Activated B cell treated with CpG ODN at 0.5 μM for 24 hours (primary cell): ENCODE data around the gene CFAP69. TPM values are rescaled to one million over a fixed set of nuclear protein-coding genes. Genes with fewer than 3 reads are reported as not detected.

Source experiments
- ATAC-seq: fragments of 200-7000 bp; cut with Tn5 transposase; one replicate; pipeline ENCODE4 v1.10.0; 2021; ENCODE audit warnings: low read depth, mild to moderate bottlenecking, moderate library complexity
- CTCF ChIA-PET: fragments of 350-600 bp; sonication (Branson Sonifier 250); formaldehyde crosslinking; loops from one replicate; lab custom pipeline; 2021; ENCODE audit warnings: antibody characterized with exemption; lab: Charles Lee
- POLR2A ChIA-PET: fragments of 350-600 bp; sonication (Branson Sonifier 250); formaldehyde crosslinking; loops from one replicate; lab custom pipeline; 2021; ENCODE audit warnings: antibody characterized with exemption; lab: Charles Lee
- DNase-seq: peaks from one replicate; pipeline ENCODE4 v3.0.0; 2022
- H3K27ac Mint-ChIP-seq: one replicate; pipeline ENCODE4 v1.8.0; 2020; ENCODE audit warnings: mixed read lengths
- H3K27me3 Mint-ChIP-seq: one replicate; pipeline ENCODE4 v1.8.0; 2021; ENCODE audit warnings: mixed read lengths
- H3K36me3 Mint-ChIP-seq: one replicate; pipeline ENCODE4 v1.8.0; 2021; ENCODE audit warnings: low read depth, mixed read lengths
- H3K4me1 Mint-ChIP-seq: one replicate; pipeline ENCODE4 v1.8.0; 2021; ENCODE audit warnings: mixed read lengths
- H3K4me3 Mint-ChIP-seq: one replicate; pipeline ENCODE4 v1.8.0; 2020; ENCODE audit warnings: mild to moderate bottlenecking, mixed read lengths
- H3K9me3 Mint-ChIP-seq: one replicate; pipeline ENCODE4 v1.8.0; 2020; ENCODE audit warnings: mixed read lengths
- intact Hi-C: fragments of 100-400 bp; cut with micrococcal nuclease; formaldehyde crosslinking; loops from one replicate; pipeline ENCODE4 v1.15.1; 2024
- total RNA-seq: library from RNA; stranded (reverse); gene quantifications from 2 replicates; pipeline ENCODE4 v1.2.3, GENCODE V29; 2022
- TF ChIP-seq, protein P1 (sequence below): fragments of 200-600 bp; IDR thresholded peaks from one replicate; pipeline ENCODE4 v1.8.0; 2022; ENCODE audit warnings: antibody characterized with exemption, mild to moderate bottlenecking

Gene CFAP69
- total RNA-seq, 1 donor from 2014 or later: 0.62 TPM

DNA sequence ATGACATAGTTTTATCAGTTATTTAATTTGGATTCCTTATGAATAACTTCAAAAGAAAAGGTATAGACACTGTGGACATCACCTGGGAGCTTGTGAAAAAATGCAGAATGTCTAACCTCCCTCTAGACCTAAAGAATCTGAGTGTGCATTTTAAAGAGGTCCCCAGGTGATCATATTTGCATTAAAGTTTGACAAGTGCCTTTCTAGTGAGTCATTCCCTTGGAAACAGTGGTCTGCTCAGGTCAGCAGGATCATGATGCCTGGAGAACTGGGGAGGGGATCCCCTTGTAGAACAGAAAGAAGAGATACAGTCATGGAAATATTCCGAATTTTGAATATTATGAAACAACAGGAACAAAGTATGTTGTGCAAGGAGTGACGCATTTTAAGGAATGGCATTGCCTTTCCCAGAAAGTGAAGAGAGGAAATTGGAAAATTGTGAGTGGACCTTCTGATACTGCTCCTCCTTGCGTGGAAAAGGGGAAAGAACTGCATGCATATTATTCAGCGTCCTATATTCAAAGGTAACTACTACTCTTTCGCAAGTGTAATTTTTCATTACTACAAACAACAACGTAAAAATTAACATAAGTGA lies 28.8 kb upstream of the CFAP69 start:
- Mint-ChIP-seq H3K27ac (no peak overlapping the region), H3K9me3 (peaks cover 6% of the 10 kb centered on the region), H3K4me3 (no peak overlapping the region), H3K36me3 (no peaks in the 10 kb centered on the region), H3K4me1 (no peaks in the 10 kb centered on the region), H3K27me3 (peaks cover 10% of the 10 kb centered on the region)
- ChIA-PET POLR2A (no interaction called here), CTCF (no interaction called here)
- TF ChIP-seq, protein P1, sequence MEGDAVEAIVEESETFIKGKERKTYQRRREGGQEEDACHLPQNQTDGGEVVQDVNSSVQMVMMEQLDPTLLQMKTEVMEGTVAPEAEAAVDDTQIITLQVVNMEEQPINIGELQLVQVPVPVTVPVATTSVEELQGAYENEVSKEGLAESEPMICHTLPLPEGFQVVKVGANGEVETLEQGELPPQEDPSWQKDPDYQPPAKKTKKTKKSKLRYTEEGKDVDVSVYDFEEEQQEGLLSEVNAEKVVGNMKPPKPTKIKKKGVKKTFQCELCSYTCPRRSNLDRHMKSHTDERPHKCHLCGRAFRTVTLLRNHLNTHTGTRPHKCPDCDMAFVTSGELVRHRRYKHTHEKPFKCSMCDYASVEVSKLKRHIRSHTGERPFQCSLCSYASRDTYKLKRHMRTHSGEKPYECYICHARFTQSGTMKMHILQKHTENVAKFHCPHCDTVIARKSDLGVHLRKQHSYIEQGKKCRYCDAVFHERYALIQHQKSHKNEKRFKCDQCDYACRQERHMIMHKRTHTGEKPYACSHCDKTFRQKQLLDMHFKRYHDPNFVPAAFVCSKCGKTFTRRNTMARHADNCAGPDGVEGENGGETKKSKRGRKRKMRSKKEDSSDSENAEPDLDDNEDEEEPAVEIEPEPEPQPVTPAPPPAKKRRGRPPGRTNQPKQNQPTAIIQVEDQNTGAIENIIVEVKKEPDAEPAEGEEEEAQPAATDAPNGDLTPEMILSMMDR: no peak
- DNase-seq (no peak), ATAC-seq (no peak)
- intact Hi-C loops: no loop called here

DNA sequence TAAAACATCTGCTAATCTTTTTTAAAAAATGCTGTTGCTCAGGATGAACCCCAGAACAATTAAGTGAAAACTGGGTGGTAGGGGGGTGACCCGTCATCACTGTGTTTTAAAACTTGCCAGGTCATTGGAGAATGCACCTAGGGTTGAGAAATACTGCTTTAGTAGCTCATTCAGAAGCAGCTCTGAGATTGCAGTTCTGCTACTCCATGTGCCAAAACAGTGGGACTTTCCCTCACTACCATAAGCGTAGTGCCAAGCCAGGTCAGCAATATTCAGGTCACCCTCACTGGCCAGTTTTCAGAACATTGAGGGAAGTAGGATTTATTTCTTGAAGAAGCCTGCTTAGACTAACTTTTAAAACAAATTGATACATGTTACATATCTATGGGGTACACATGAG lies 28.2 kb upstream of the CFAP69 start:
- Mint-ChIP-seq H3K9me3 (peaks cover 6% of the 10 kb centered on the region), H3K4me1 (no peaks in the 10 kb centered on the region), H3K27me3 (peaks cover 8% of the 10 kb centered on the region), H3K27ac (no peak overlapping the region), H3K4me3 (no peak overlapping the region), H3K36me3 (no peaks in the 10 kb centered on the region)
- DNase-seq (no peak), ATAC-seq (no peak)
- intact Hi-C loops: no loop called here
- TF ChIP-seq, protein P1: no peak
- ChIA-PET CTCF (no interaction called here), POLR2A (no interaction called here)

DNA sequence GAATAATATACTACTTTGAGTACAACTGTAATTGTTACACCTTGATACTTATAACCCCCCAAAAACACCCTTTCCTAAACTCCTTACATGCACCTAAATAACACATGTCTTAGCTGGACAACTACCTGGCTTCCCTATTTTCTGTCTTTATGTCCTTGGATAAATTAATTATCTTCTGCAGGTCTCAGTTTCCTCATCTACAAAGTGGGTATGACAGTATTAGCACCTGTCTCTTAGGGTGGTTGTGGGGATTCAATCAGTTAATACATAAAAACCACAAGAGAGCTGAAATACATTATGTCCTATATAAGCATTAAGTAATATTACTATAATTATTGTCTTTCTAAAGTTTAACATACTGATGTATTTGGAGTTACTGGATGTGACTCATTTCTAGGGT lies 22.6 kb upstream of the CFAP69 start:
- intact Hi-C loops: no loop called here
- ATAC-seq (no peak), DNase-seq (no peak)
- ChIA-PET CTCF (no interaction called here), POLR2A (no interaction called here)
- TF ChIP-seq, protein P1: no peak
- no peaks in the 10 kb centered on the region for H3K4me1 Mint-ChIP-seq
- peaks cover 4% of the 10 kb centered on the region for H3K9me3 Mint-ChIP-seq
- peaks cover 21% of the 10 kb centered on the region for H3K27me3 Mint-ChIP-seq
- H3K4me3 Mint-ChIP-seq: no peak overlapping the region
- H3K36me3 Mint-ChIP-seq: no peaks in the 10 kb centered on the region
- no peak overlapping the region for H3K27ac Mint-ChIP-seq

DNA sequence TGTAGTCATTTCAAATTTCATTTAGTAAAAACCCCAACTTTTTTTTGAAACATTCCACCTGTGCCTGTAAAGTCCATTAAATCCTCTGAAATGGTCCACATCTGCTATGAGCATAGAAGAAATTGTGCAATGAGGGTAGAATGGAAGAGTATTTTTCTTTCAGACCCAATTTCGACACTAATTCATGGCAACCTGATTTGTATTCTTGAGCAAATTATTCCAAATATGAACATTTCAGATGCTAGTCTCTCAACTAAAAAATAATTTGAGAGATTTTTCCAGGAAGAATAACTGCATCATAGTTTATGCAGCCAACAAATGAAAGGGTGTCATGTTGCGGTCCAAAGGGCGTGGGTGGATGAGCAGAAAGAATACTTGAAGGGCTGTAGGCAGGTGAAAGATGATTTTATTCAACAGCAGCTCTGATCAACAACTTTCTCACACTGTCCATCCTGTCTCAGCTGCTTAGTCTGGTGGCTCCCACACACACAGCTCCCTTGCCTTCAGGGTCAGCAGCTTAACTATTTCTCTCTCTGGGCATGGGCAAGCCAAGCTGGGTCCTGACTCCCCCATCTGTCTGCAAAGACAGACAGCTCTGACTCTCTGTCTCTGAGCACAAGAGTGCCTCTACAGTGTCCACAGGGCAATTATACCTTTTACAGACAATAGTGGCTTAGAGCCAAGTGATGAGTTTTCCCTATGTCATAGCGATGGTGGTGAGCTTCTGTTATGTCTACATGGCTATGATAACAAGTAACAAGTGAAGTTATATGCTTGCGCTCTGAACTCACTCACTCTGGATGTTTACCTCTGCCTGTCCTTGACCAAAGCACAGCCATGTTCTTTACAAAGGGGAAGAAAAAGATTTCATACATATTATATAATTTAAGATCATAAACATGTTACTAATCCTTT lies 21.9 kb upstream of the CFAP69 start:
- ChIA-PET CTCF (no interaction called here), POLR2A (no interaction called here)
- H3K4me3 Mint-ChIP-seq: no peak overlapping the region
- no peak for DNase-seq
- TF ChIP-seq, protein P1: no peak
- no peak overlapping the region for H3K27ac Mint-ChIP-seq
- H3K36me3 Mint-ChIP-seq: no peaks in the 10 kb centered on the region
- H3K9me3 Mint-ChIP-seq: peaks cover 1% of the 10 kb centered on the region
- intact Hi-C loops: no loop called here
- ATAC-seq: no peak
- peaks cover 21% of the 10 kb centered on the region for H3K27me3 Mint-ChIP-seq
- no peaks in the 10 kb centered on the region for H3K4me1 Mint-ChIP-seq

DNA sequence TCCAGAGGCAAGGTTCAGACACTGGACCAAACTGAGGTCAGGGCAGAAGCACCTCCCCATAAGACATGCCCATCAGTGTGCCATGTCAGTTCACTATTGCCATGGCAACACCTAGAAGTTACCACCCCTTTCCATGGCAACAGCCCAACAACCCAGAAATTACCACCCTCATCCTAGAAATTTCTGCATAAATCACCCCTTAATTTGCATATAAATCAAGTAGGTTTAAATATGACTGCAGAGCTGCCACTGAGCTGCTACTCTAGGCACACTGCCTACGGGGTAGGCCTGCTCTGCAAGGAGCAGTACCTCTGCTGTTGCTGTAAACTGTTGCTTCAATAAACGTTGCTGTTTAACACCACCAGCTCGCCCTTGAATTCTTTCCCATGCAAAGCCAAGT lies 20.8 kb upstream of the CFAP69 start:
- ATAC-seq: no peak
- H3K4me1 Mint-ChIP-seq: no peaks in the 10 kb centered on the region
- H3K36me3 Mint-ChIP-seq: no peaks in the 10 kb centered on the region
- TF ChIP-seq, protein P1: no peak
- POLR2A ChIA-PET: no interaction called here
- H3K4me3 Mint-ChIP-seq: no peak overlapping the region
- CTCF ChIA-PET: no interaction called here
- H3K9me3 Mint-ChIP-seq: no peaks in the 10 kb centered on the region
- H3K27me3 Mint-ChIP-seq: peaks cover 21% of the 10 kb centered on the region
- DNase-seq: no peak
- no peak overlapping the region for H3K27ac Mint-ChIP-seq
- intact Hi-C loops: no loop called here
